ENCODE measurements around the gene GDF2. TPM values are rescaled to one million over a fixed set of nuclear protein-coding genes. Genes with fewer than 3 reads are reported as not detected.

The GDF2 gene
- total and polyA plus RNA-seq, 2 experiments from 2014 or later, result not detected

- in situ Hi-C loops (cut with MboI), result no loop called here
- no peaks in the 10 kb centered on the region for H3K9me2 ChIP-seq (ENCODE audit: insufficient read depth)
- H3K79me2 ChIP-seq (ENCODE audit: insufficient read depth), result no peaks in the 10 kb centered on the region
- whole genome bisulfite sequencing, 2 experiments (ENCODE audit: low coverage in 1 of 2, low lambda C conversion rate in 2 of 2, missing lambda C conversion rate in 2 of 2), result 68 to 77% methylated on average over 3 of the region's 3 CpGs
- no peak overlapping the region for H3K4me3 ChIP-seq
- H3F3A ChIP-seq (ENCODE audit: insufficient read depth), result no peaks in the 10 kb centered on the region
- no peak overlapping the region for H3K4me2 ChIP-seq (ENCODE audit: unreplicated experiment)
- H4K20me1 ChIP-seq (ENCODE audit: insufficient read depth), result no peaks in the 10 kb centered on the region
- H3K9me3 ChIP-seq (ENCODE audit: low read depth), result no peaks in the 10 kb centered on the region
- no peak overlapping the region for H3K9ac ChIP-seq
- H3K4me1 ChIP-seq (ENCODE audit: insufficient read depth), result no peaks in the 10 kb centered on the region
- H3K27me3 ChIP-seq (replicated peaks; ENCODE audit: insufficient read depth), result peaks cover 7% of the 10 kb centered on the region
- no peaks in the 10 kb centered on the region for H3K36me3 ChIP-seq (ENCODE audit: low read depth)
- H3K27ac ChIP-seq, result no peak overlapping the region
- TF ChIP-seq EZH2 (IDR thresholded peaks at IDR 0.05; ENCODE audit: insufficient read depth, poor library complexity, severe bottlenecking) (no peak), EZH2phosphoT487 (IDR thresholded peaks at IDR 0.05; ENCODE audit: insufficient read depth, low read depth) (no peak)
- no peak for DNase-seq
- H2AFZ ChIP-seq, result no peak overlapping the region
Measured at GRCh38 chr10:47357911-47358310, 35.7 kb downstream of the GDF2 start.

- 32 to 39% methylated on average over 3 of the region's 3 CpGs for WGBS, 2 experiments (ENCODE audit: low coverage in 1 of 2, low lambda C conversion rate in 2 of 2, missing lambda C conversion rate in 2 of 2)
- no peak overlapping the region for H3K27ac ChIP-seq
- TF ChIP-seq EZH2 (IDR thresholded peaks at IDR 0.05; ENCODE audit: insufficient read depth, poor library complexity, severe bottlenecking) (no peak), EZH2phosphoT487 (IDR thresholded peaks at IDR 0.05; ENCODE audit: insufficient read depth, low read depth) (no peak)
- DNase-seq, result no peak
- H4K20me1 ChIP-seq (ENCODE audit: insufficient read depth), result no peaks in the 10 kb centered on the region
- in situ Hi-C loops (cut with MboI), result no loop called here
- no peaks in the 10 kb centered on the region for H3K79me2 ChIP-seq (ENCODE audit: insufficient read depth)
- no peak overlapping the region for H3K9ac ChIP-seq
- H2AFZ ChIP-seq, result no peak overlapping the region
- H3K27me3 ChIP-seq (replicated peaks; ENCODE audit: insufficient read depth), result peaks cover 1% of the 10 kb centered on the region; the same call in 1 of the 2 replicates
- no peaks in the 10 kb centered on the region for H3K9me2 ChIP-seq (ENCODE audit: insufficient read depth)
- H3K4me2 ChIP-seq (ENCODE audit: unreplicated experiment), result no peak overlapping the region
- no peaks in the 10 kb centered on the region for H3F3A ChIP-seq (ENCODE audit: insufficient read depth)
- H3K4me1 ChIP-seq (ENCODE audit: insufficient read depth), result no peaks in the 10 kb centered on the region
- no peak overlapping the region for H3K4me3 ChIP-seq
- H3K9me3 ChIP-seq (ENCODE audit: low read depth), result no peaks in the 10 kb centered on the region
- no peaks in the 10 kb centered on the region for H3K36me3 ChIP-seq (ENCODE audit: low read depth)
Measured at GRCh38 chr10:47358457-47358856, 36.2 kb downstream of the GDF2 start.

- DNase-seq, result no peak
- Histone ChIP-seq H3K9me2 (ENCODE audit: insufficient read depth) (no peaks in the 10 kb centered on the region), H3K4me2 (ENCODE audit: unreplicated experiment) (no peak overlapping the region), H3K9me3 (ENCODE audit: low read depth) (no peaks in the 10 kb centered on the region), H3F3A (ENCODE audit: insufficient read depth) (no peaks in the 10 kb centered on the region), H3K79me2 (ENCODE audit: insufficient read depth) (no peaks in the 10 kb centered on the region), H3K27me3 (replicated peaks; ENCODE audit: insufficient read depth) (no peaks in the 10 kb centered on the region), H3K4me3 (no peak overlapping the region), H2AFZ (no peak overlapping the region), H4K20me1 (ENCODE audit: insufficient read depth) (no peaks in the 10 kb centered on the region), H3K4me1 (ENCODE audit: insufficient read depth) (no peaks in the 10 kb centered on the region), H3K36me3 (ENCODE audit: low read depth) (no peaks in the 10 kb centered on the region), H3K9ac (no peak overlapping the region), H3K27ac (no peak overlapping the region)
- no peak for TF ChIP-seq EZH2phosphoT487 (IDR thresholded peaks at IDR 0.05; ENCODE audit: insufficient read depth, low read depth)
- no peak for TF ChIP-seq EZH2 (IDR thresholded peaks at IDR 0.05; ENCODE audit: insufficient read depth, poor library complexity, severe bottlenecking)
- WGBS, 2 experiments (ENCODE audit: low coverage in 1 of 2, low lambda C conversion rate in 2 of 2, missing lambda C conversion rate in 2 of 2), result 57 to 85% methylated on average over 2 of the region's 2 CpGs
- in situ Hi-C loops (cut with MboI), result no loop called here
Measured at GRCh38 chr10:47359101-47359500, 36.8 kb downstream of the GDF2 start.

GRCh38 chr10:47359626-47360418, 37.6 kb downstream of the GDF2 start:
- in situ Hi-C loops (cut with MboI), result no loop called here

More at GRCh38 chr10:47359626-47360418, 37.6 kb downstream of the GDF2 start:
- WGBS, 2 experiments (ENCODE audit: low coverage in 1 of 2, low lambda C conversion rate in 2 of 2, missing lambda C conversion rate in 2 of 2), result 84 to 86% methylated on average over 4 of the region's 4 CpGs
- H4K20me1 ChIP-seq (ENCODE audit: insufficient read depth), result no peaks in the 10 kb centered on the region
- peaks cover 2% of the 10 kb centered on the region; the same call in 1 of the 2 replicates for H3K27me3 ChIP-seq (replicated peaks; ENCODE audit: insufficient read depth)
- no peak overlapping the region for H3K27ac ChIP-seq
- no peaks in the 10 kb centered on the region for H3K36me3 ChIP-seq (ENCODE audit: low read depth)
- TF ChIP-seq EZH2phosphoT487 (IDR thresholded peaks at IDR 0.05; ENCODE audit: insufficient read depth, low read depth) (no peak), EZH2 (IDR thresholded peaks at IDR 0.05; ENCODE audit: insufficient read depth, poor library complexity, severe bottlenecking) (no peak)
- no peaks in the 10 kb centered on the region for H3K9me3 ChIP-seq (ENCODE audit: low read depth)
- no peaks in the 10 kb centered on the region for H3K79me2 ChIP-seq (ENCODE audit: insufficient read depth)
- H3F3A ChIP-seq (ENCODE audit: insufficient read depth), result no peaks in the 10 kb centered on the region
- H3K9me2 ChIP-seq (ENCODE audit: insufficient read depth), result no peaks in the 10 kb centered on the region
- no peaks in the 10 kb centered on the region for H3K4me1 ChIP-seq (ENCODE audit: insufficient read depth)
- no peak overlapping the region for H3K9ac ChIP-seq
- no peak for DNase-seq
- no peak overlapping the region for H3K4me3 ChIP-seq
- H3K4me2 ChIP-seq (ENCODE audit: unreplicated experiment), result no peak overlapping the region
- no peak overlapping the region for H2AFZ ChIP-seq

Data from GM23248 (cell line).